Endodermal cell (in vitro differentiated cells): ENCODE results near the gene GPATCH8. TPM values are rescaled to one million over a fixed set of nuclear protein-coding genes. Genes with fewer than 3 reads are reported as not detected.

Source experiments
- DNase-seq: peaks from one replicate; pipeline ENCODE4 v3.0.0-alpha.2; 2017
- H3K27ac ChIP-seq: 2 replicates; pipeline ENCODE4 v1.5.1; 2013; ENCODE audit warnings: mild to moderate bottlenecking, low read depth, low read length, moderate library complexity
- H3K27me3 ChIP-seq: 2 replicates; pipeline ENCODE4 v1.6.1; 2013; ENCODE audit warnings: mild to moderate bottlenecking, low read length, moderate library complexity; ENCODE audit not compliant: insufficient read depth, control insufficient read depth, poor library complexity, severe bottlenecking
- H3K36me3 ChIP-seq: 2 replicates; pipeline ENCODE4 v1.7.0; 2013; ENCODE audit warnings: mild to moderate bottlenecking, low read length, moderate library complexity; ENCODE audit not compliant: control insufficient read depth, insufficient read depth
- H3K4me1 ChIP-seq: one replicate; pipeline ENCODE4 v1.7.0; 2013; ENCODE audit warnings: low read length; ENCODE audit not compliant: control insufficient read depth, insufficient read depth
- H3K4me3 ChIP-seq: 2 replicates; pipeline ENCODE4 v1.5.1; 2013; ENCODE audit warnings: mild to moderate bottlenecking, low read length, moderate library complexity
- H3K9ac ChIP-seq: 2 replicates; pipeline ENCODE4 v1.6.1; 2013; ENCODE audit warnings: mild to moderate bottlenecking, low read length, moderate library complexity; ENCODE audit not compliant: poor library complexity, severe bottlenecking; ENCODE audit errors: extremely low read depth
- H3K9me3 ChIP-seq: 2 replicates; pipeline ENCODE4 v1.6.1; 2013; ENCODE audit warnings: mild to moderate bottlenecking, low read length, moderate library complexity; ENCODE audit not compliant: control insufficient read depth
- H3K27ac Mint-ChIP-seq: 2 replicates; pipeline ENCODE4 v1.8.0; 2020; ENCODE audit warnings: mixed read lengths
- H3K27me3 Mint-ChIP-seq: 2 replicates; pipeline ENCODE4 v1.8.0; 2021; ENCODE audit warnings: mild to moderate bottlenecking, mixed read lengths; ENCODE audit not compliant: insufficient read depth
- H3K36me3 Mint-ChIP-seq: 2 replicates; pipeline ENCODE4 v1.8.0; 2020; ENCODE audit warnings: low read depth, mixed read lengths
- H3K4me1 Mint-ChIP-seq: 2 replicates; pipeline ENCODE4 v1.8.0; 2020; ENCODE audit warnings: mixed read lengths
- H3K4me3 Mint-ChIP-seq: 2 replicates; pipeline ENCODE4 v1.8.0; 2020; ENCODE audit warnings: mild to moderate bottlenecking, moderate library complexity, mixed read lengths
- H3K9me3 Mint-ChIP-seq: 2 replicates; pipeline ENCODE4 v1.8.0; 2020; ENCODE audit warnings: mild to moderate bottlenecking, mixed read lengths
- WGBS, 2 experiments: methylation state at CpG; one replicate each; pipeline versions ENCODE4 v1.1.5 to v1.1.7; 2013; ENCODE audit warnings: missing lambda C conversion rate in 2 of 2, mixed read lengths in 1 of 2; ENCODE audit not compliant: insufficient coverage in 1 of 2, insufficient read length in 1 of 2; 5-methylcytosine and 5-hydroxymethylcytosine counted together
- total RNA-seq, 2 donors: library from RNA; stranded (reverse); fragmentation: NEBNext Ultra II Directional in 1 of 2; extraction: Animal tissue kit (Norgen Biotek cat#: 25700) in 1 of 2; gene quantifications; 2 replicates in 1 of 2; 3 replicates in 1 of 2; pipeline ENCODE4 v1.2.1, GENCODE V29; 2021
- TF ChIP-seq, protein P1 (sequence below): fragments of 200-600 bp; sonication (generic); conservative IDR thresholded peaks from 2 replicates; pipeline ENCODE4 v1.5.0; 2021; ENCODE audit warnings: antibody characterized with exemption, mild to moderate bottlenecking

The GPATCH8 gene
- total RNA-seq, 2 donors from 2014 or later: 49.9 to 55.2 TPM

DNA sequence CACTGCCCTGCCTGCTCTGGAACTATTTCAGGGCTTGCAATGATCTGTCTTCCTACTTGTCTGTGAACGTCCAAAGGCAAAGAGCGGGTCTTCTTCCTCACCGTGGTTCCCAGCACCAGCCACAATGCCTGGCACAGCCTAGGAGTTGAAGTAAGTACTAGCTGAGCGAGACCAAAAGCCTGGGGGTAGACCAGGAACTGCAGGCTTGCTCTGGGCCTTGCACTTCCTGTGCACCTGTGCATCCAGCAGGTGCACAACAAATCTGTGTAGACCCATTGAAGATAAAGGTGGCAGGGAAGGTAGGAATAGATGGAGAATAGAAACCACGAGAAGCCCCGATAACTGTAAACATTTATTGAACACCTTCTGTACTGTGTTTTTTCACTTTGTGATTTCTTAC, 144.2 kb downstream of the GPATCH8 start:
- no peaks in the 10 kb centered on the region for H3K27me3 ChIP-seq
- H3K36me3 Mint-ChIP-seq: peaks cover 12% of the 10 kb centered on the region
- H3K27ac ChIP-seq: no peak overlapping the region
- no peak overlapping the region for H3K9ac ChIP-seq
- H3K27me3 Mint-ChIP-seq: peaks cover 3% of the 10 kb centered on the region
- peaks cover 31% of the 10 kb centered on the region for H3K36me3 ChIP-seq
- peaks cover 19% of the 10 kb centered on the region for H3K4me1 ChIP-seq
- peaks cover 16% of the 10 kb centered on the region for H3K4me1 Mint-ChIP-seq
- H3K9me3 ChIP-seq: no peaks in the 10 kb centered on the region
- H3K4me3 Mint-ChIP-seq: no peak overlapping the region
- H3K27ac Mint-ChIP-seq: no peak overlapping the region
- H3K9me3 Mint-ChIP-seq: no peaks in the 10 kb centered on the region
- DNase-seq: no peak
- WGBS, 2 experiments: 91 to 94% methylated on average over 5 to 6 of the region's 6 CpGs
- no peak overlapping the region for H3K4me3 ChIP-seq
- TF ChIP-seq, protein P1, sequence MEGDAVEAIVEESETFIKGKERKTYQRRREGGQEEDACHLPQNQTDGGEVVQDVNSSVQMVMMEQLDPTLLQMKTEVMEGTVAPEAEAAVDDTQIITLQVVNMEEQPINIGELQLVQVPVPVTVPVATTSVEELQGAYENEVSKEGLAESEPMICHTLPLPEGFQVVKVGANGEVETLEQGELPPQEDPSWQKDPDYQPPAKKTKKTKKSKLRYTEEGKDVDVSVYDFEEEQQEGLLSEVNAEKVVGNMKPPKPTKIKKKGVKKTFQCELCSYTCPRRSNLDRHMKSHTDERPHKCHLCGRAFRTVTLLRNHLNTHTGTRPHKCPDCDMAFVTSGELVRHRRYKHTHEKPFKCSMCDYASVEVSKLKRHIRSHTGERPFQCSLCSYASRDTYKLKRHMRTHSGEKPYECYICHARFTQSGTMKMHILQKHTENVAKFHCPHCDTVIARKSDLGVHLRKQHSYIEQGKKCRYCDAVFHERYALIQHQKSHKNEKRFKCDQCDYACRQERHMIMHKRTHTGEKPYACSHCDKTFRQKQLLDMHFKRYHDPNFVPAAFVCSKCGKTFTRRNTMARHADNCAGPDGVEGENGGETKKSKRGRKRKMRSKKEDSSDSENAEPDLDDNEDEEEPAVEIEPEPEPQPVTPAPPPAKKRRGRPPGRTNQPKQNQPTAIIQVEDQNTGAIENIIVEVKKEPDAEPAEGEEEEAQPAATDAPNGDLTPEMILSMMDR: no peak

DNA sequence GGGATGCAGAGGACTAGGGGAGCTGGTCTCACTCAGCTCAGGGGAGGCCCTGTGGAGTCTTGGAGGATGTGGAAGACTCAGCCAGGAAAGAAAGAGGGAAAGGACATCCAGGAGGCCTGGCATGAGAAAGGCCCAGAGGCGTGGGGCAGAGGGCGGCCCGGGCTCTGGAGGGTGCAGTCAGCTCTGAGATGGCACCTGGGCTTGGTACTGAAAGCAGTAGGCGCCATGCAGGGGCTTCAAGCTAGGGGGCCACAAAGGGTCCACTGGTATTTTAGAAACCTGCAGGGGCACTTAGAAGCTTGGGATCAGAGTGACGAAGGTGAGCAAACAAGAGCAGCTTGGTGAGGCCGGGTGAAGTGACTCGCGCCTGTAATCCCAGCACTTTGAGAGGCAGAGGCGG, 145.1 kb downstream of the GPATCH8 start:
- Histone ChIP-seq H3K9ac (no peak overlapping the region), H3K4me1 (peaks cover 17% of the 10 kb centered on the region), H3K27me3 (no peaks in the 10 kb centered on the region), H3K36me3 (peaks cover 32% of the 10 kb centered on the region), H3K9me3 (no peaks in the 10 kb centered on the region), H3K4me3 (no peak overlapping the region), H3K27ac (no peak overlapping the region)
- DNase-seq: no peak
- no peak overlapping the region for H3K27ac Mint-ChIP-seq
- WGBS, 2 experiments: 92 to 96% methylated on average over 9 of the region's 9 CpGs
- H3K27me3 Mint-ChIP-seq: peaks cover 3% of the 10 kb centered on the region
- no peaks in the 10 kb centered on the region for H3K9me3 Mint-ChIP-seq
- H3K36me3 Mint-ChIP-seq: peaks cover 13% of the 10 kb centered on the region
- TF ChIP-seq, protein P1: peak; percentile 39
- peaks cover 16% of the 10 kb centered on the region for H3K4me1 Mint-ChIP-seq
- no peak overlapping the region for H3K4me3 Mint-ChIP-seq

DNA sequence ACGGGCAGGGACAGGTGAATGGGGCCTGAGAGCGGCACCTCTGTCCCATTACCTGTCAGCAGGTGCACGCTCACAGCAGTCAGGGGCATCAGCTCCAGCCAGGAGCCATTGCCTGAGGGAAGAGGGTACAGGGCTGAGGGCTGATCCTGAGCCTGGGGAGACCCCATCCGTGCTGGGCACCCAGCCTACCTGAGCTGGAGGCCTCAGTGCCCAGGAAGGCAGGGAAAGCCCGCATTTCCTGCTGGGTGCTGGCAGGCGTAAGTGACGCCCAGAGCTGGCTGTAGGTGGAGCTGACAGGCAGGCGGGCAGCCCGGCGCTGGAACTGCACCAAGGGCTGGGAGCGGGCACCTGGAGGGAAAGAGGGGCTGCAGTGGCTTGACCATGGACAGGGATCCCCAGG, 147.0 kb downstream of the GPATCH8 start:
- no peaks in the 10 kb centered on the region for H3K9me3 Mint-ChIP-seq
- H3K36me3 ChIP-seq: peaks cover 47% of the 10 kb centered on the region
- H3K4me1 Mint-ChIP-seq: peaks cover 10% of the 10 kb centered on the region
- H3K27ac ChIP-seq: no peak overlapping the region
- peaks cover 4% of the 10 kb centered on the region for H3K4me1 ChIP-seq
- peaks cover 26% of the 10 kb centered on the region for H3K36me3 Mint-ChIP-seq
- H3K9me3 ChIP-seq: no peaks in the 10 kb centered on the region
- H3K4me3 Mint-ChIP-seq: no peak overlapping the region
- H3K27me3 Mint-ChIP-seq: peaks cover 3% of the 10 kb centered on the region
- no peak overlapping the region for H3K27ac Mint-ChIP-seq
- no peak overlapping the region for H3K9ac ChIP-seq
- 94 to 100% methylated on average over 4 to 11 of the region's 11 CpGs for WGBS, 2 experiments
- H3K4me3 ChIP-seq: no peak overlapping the region
- peak; percentile 56 for DNase-seq
- TF ChIP-seq, protein P1: no peak
- H3K27me3 ChIP-seq: no peaks in the 10 kb centered on the region
